Fibroblast of upper back skin (primary cell): ENCODE measurements around the gene RPA1.
"Not testable (repeated sequence)": the region's sequence is repeated elsewhere in the genome, so short reads cannot be mapped to it uniquely, and the experiment has no call there.

Experiments used
- DNase-seq: peaks from one replicate; pipeline ENCODE4 v3.0.0-alpha.2; 2013

RPA1 gene

DNA sequence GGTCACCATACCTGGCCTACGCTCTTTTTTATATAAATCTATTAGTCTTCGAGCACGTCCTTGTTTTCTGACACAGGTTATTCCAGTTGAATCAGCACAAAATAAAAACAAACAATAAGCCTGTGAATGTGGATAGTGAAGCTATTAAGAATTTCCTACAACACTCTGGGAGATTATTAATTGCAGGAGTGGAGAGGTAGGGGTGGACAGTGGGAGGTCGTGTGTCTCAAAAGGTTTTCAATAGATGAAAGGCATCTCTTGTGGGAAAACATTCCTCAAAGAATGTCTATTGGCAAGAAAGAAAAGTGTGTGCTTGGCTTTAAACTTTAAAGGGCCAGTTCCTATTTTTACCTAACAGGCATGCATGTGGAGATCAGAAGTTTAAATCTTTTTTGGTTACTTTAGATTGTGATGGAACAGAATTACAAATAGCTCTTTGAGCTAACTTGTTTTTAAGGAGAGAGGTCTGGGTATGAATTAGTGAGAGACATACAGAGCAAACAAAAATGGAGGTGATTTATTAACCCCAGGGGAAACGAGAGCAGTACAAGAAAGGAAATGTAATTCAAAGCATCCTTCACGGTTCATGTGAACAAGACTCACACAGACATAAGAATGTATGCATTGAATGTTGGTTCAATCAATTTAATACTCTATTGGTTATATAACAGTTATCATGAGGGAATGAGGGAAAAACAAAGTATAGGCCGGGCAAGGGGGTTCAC lies 9.1 kb upstream of the RPA1 start:
- DNase-seq, result peak; percentile 49

GRCh38 chr17:1829216-1829591 lies 601 bp upstream of the RPA1 start:
- DNase-seq, result peak; percentile 1

- DNase-seq, result no peak
Observed at GRCh38 chr17:1830288-1830687, 483 bp downstream of the RPA1 start.

DNA sequence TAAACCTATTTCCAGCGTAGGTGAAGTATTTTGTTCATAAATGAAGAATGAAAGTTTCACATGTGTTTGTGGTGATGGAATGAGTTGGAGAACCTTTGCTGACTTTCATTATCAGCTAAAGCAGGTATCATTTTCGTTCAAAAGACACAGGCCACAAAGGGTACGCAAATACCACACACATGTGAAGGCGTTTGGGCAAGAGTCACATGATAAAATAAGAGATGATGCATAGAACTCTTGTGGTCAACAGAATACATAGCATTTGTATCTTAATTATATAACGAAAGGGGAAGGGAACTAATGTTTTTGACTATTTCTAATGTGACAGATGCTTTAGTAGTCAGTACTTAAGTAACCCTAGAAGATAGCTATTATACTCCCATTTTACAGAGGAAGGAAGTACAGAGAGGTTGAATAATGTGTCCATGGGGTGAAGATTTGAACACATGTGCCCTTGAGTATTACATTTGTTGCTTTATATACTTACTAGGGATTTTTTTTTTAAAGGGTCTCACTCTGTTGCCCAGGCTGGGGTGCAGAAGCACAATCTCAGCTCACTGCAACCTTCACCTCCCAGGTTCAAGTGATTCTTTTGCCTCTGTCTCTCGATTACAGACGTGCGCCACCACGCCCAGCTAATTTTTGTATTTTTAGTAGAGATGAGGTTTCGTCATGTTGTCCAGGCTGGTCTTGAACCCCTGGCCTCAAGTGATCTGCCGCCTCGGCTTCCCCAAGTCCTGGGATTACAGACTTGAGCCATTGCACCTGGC lies 4.8 kb downstream of the RPA1 start:
- DNase-seq, result no peak

GRCh38 chr17:1839516-1839915 lies 9.7 kb downstream of the RPA1 start:
- DNase-seq, result no peak

GRCh38 chr17:1843947-1844346 lies 14.1 kb downstream of the RPA1 start:
- DNase-seq, result no peak

- DNase-seq, result no peak
Observed at GRCh38 chr17:1847191-1847590, 17.4 kb downstream of the RPA1 start.

DNA sequence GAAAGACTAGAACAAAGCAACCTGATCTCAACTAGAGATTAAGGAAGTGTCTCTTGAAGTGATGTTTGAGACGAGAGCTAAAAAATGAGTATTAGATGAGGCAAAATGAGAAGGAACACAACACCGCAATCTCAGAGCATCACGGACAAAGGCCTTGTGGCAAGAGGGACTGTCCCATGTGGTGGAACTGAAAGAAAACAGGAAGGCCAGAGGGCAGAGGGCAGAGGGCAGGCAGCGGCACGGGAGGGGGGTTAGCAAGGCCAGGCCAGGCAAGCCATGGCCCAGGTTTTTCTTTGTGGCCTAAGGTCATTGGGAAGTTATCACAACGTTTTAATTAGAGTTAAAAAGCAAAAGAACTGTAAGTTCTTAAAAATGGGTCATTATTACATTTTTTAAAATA lies 22.5 kb downstream of the RPA1 start:
- no peak for DNase-seq

DNA sequence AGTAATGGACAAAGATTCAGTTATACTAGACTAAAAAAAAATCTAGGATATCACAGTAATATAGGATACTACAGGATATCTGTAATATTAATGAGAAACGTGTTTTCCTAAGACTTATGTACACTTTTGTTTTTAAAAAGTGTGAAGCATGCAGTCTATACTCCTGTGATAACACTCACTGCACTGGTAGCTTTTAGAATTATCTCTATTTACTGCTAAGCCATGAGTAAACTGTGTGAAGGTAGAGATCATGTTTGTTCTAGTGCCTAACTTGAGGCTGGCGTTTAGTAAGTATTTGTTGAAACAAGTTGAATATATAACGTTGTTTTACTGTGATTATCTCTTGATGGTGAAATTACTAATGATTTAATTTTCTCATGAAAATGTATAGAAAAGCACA lies 23.9 kb downstream of the RPA1 start:
- DNase-seq, result no peak

- DNase-seq, result not testable (repeated sequence)
Observed at GRCh38 chr17:1856462-1856861, 26.7 kb downstream of the RPA1 start.

DNA sequence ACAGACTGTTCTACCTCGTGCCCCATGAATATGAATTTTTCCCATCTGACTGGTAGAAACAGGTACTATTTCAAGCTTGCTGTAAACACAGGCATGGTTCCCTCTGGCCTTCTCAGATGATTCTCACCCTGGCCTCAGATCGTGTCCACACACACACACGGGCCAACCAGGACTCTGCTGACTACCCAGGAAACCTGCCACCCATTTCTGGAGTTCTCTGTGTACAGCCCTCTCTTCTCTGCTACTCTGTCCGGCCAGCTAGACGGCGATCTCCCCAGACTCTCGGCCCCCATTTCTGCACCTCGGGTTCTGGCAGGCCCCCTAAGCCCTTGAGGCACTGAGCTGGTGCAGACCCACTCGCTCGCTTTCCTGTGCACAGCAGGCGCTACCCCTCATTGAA lies 31.2 kb downstream of the RPA1 start:
- no peak for DNase-seq

GRCh38 chr17:1861391-1862010 lies 31.7 kb downstream of the RPA1 start:
- no peak for DNase-seq

GRCh38 chr17:1865252-1866037 lies 35.6 kb downstream of the RPA1 start:
- peak; percentile 29 for DNase-seq

DNA sequence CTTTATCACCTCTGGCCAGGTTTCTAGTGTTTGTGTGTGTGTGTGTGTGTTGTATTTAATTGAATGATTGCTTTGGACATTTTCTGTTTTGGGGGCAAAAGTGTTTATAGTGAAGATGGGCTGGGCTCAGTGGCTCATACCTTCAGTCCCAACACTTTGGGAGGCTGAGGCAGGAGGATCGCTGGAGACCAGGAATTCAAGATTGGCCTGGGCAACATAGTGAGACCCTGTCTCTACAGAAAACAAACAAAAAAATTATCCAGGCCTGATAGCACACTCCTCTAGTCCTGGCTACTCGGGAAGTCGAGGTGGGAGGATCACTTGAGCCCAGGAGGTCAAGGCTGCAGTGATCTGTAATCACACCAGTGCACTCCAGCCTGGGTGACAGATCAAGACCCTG lies 37.5 kb downstream of the RPA1 start:
- no peak for DNase-seq

- no peak for DNase-seq
Observed at GRCh38 chr17:1868090-1868489, 38.3 kb downstream of the RPA1 start.

- DNase-seq, result no peak
Observed at GRCh38 chr17:1870592-1870991, 40.8 kb downstream of the RPA1 start.

GRCh38 chr17:1871756-1872155 lies 42.0 kb downstream of the RPA1 start:
- DNase-seq, result no peak

DNA sequence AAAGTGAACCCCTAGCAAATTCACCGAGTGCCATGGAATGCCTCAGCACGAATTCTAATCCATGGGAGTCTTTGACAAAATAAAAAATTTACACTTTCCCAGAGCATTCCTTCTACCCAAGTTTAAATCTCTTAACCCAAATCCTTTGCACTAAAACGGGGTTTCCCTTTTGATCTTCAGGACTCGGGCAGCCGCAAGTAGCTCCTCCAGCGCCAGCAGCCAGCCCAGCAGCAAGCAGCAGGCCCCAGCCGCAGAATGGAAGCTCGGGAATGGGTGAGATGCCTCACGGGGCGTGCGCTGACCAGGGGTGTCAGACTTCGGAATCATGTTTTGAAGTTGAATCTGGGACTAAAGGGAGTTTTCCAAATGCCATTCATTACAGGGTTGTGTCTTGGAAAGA lies 42.4 kb downstream of the RPA1 start:
- DNase-seq, result no peak

DNA sequence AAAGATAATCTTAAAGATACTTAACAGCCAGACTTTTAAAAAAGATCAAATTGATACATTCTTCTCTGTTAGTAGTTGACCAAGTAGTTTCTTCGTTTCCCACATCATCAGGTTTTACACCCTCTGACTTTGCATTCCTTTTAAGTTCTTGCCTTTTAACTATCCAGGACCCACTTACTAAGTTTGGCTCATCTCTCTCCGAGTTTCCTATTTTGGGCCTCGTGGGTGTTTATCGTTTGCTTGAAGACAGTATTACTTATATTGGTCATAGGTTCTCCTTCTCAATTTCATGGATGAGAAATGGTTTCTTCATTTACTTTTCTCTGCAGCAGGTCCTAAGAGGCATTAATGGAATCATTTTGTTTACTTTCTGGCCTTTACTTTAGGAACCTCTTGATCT lies 43.2 kb downstream of the RPA1 start:
- no peak for DNase-seq

GRCh38 chr17:1873418-1873817 lies 43.6 kb downstream of the RPA1 start:
- DNase-seq, result no peak

- no peak for DNase-seq
Observed at GRCh38 chr17:1875597-1875996, 45.8 kb downstream of the RPA1 start.

DNA sequence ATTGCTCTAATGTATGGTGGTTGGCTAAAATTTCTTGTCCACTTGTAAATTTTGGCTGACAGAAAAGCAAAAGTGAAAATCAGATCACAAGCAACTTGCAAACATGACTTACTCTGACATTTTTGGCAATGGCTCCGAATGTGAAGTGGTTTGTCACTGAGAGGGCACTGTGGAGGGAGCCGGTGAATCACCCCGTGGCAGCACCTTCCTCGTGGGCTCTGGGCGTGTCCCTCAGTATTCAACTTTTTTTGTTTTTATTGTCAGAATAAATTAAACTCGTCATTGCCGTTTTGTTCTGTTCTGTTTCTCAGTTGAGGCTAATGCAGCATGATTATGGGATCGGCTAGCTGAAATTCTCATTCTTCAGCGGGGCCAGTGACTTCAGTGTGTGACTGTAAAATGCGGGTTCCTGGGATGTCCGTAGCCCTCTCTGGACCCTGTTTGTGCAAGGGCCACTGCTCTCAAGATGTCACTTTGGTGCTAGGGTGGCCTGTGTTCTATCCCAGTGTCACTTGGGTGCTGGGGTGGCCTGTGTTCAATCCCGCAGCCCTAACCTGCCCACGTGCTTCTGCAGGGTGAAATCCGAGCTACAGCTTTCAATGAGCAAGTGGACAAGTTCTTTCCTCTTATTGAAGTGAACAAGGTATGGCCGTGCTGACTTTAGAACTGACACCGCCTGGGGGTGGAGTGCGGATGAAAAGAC lies 48.8 kb downstream of the RPA1 start:
- no peak for DNase-seq
